ENCODE data around the gene COX7A1. TPM values are rescaled to one million over a fixed set of nuclear protein-coding genes. Genes with fewer than 3 reads are reported as not detected.
A peak's percentile ranks its signal among the peaks of the same experiment; 100 is the strongest.

COX7A1 gene
- total and polyA plus RNA-seq, 10 of the 15 experiments (the other 5 are each of a cell fraction or from before 2014, with no cell fraction given), result not detected

DNA sequence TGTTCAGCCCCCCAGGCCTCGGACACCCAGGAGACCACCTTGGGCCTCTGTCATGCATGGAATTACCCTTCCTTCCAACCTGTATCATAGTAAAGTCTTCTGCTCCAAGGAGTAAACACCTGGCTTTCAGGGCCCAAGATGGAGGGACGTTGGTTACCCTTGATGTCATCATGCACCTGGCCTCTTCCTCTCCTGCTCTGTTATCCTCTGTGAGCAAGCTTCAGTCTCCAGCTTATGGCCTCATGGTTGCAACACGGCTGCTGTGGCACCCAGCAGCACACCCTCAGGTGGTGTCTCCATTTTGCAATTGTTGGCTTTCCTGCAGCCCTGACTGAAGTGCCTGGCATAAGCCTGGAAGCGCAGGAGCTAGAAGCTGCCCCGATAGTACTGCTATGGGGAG lies 45.3 kb downstream of the COX7A1 start:
- DNase-seq (ENCODE audit: low read depth, low spot score) (no peak), FAIRE-seq (no peak), ATAC-seq (no peak)
- no peak for TF ChIP-seq CREB1 (IDR thresholded peaks at IDR 0.05; ENCODE audit: low read depth)
- TF ChIP-seq ZNF622 (IDR thresholded peaks at IDR 0.05), result no peak
- no peak for TF ChIP-seq BMI1 (IDR thresholded peaks at IDR 0.05; ENCODE audit: borderline replicate concordance)
- ChIA-PET POLR2A (no interaction called here), CTCF (no interaction called here), RAD21 (ENCODE audit: unreplicated experiment) (no interaction called here), SMC1A (ENCODE audit: uncharacterized antibody, unreplicated experiment) (no interaction called here)
- Histone ChIP-seq H3K4me1 (ENCODE audit: control insufficient read depth, insufficient read depth, low read length) (no peaks in the 10 kb centered on the region), H3K4me2 (ENCODE audit: control insufficient read depth, insufficient read depth) (no peak overlapping the region), H3K36me3 (ENCODE audit: control insufficient read depth in 2 of 2, insufficient read depth in 2 of 2, low read length in 1 of 2) (peaks cover 4 to 18% of the 10 kb centered on the region in 2 experiments; a peak in 3 of 4 replicates), H4K20me1 (ENCODE audit: control insufficient read depth, insufficient read depth) (no peaks in the 10 kb centered on the region), H3K79me2 (ENCODE audit: control insufficient read depth, insufficient read depth, low read length) (no peaks in the 10 kb centered on the region), H3K27me3 (replicated peaks in 1 of 2; ENCODE audit: control insufficient read depth in 2 of 2, insufficient read depth in 2 of 2, low read length in 1 of 2) (no peaks in the 10 kb centered on the region), H3K9me3 (replicated peaks; ENCODE audit: control insufficient read depth, insufficient read depth, low read length) (no peaks in the 10 kb centered on the region), H3K9ac (ENCODE audit: control insufficient read depth, insufficient read depth, low read length) (no peak overlapping the region), H3K4me3 (no peak overlapping the region), H2AFZ (ENCODE audit: control insufficient read depth, low read depth, low read length) (no peak overlapping the region), H3K27ac (ENCODE audit: control insufficient read depth, insufficient read depth) (no peak overlapping the region)
- WGBS (ENCODE audit: insufficient coverage, insufficient replicate concordance, low lambda C conversion rate, missing lambda C conversion rate), result 89% methylated on average over 5 of the region's 5 CpGs
- intact Hi-C loops (cut with micrococcal nuclease; ENCODE audit: unreplicated experiment), result no loop called here
- in situ Hi-C loops (cut with MboI), result no loop called here
- no TSS peak for BruUV-seq (replicated peaks)

DNA sequence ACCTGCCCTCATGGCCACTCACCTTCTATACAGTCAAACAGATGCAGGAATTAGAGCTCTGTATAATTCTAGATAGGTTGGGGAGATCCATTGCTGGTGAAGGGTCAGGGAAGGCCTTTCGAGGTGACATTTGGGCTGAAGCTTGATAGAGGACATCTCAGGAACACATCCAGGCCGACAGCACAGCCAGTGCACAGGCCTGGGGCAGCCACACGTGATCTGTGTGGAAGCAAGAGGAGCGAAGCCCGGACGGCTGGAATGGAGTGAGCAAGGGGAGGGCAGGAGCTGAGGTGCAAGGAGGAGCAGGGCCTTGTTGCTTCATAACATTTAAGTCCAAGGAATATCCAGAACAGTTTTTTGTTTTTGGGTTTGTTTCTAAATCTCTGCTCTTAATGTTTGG lies 45.8 kb downstream of the COX7A1 start:
- DNase-seq (ENCODE audit: low read depth, low spot score) (no peak), FAIRE-seq (no peak), ATAC-seq (no peak)
- SMC1A ChIA-PET (ENCODE audit: uncharacterized antibody, unreplicated experiment), result interaction anchor here (0.6 kb wide), 1 partner anchor 361 kb away, joined by 3 read pairs; no protein-coding TSS in a partner anchor
- Histone ChIP-seq H3K4me1 (ENCODE audit: control insufficient read depth, insufficient read depth, low read length) (no peaks in the 10 kb centered on the region), H2AFZ (ENCODE audit: control insufficient read depth, low read depth, low read length) (no peak overlapping the region), H3K4me3 (no peak overlapping the region), H3K4me2 (ENCODE audit: control insufficient read depth, insufficient read depth) (no peak overlapping the region), H3K27me3 (replicated peaks in 1 of 2; ENCODE audit: control insufficient read depth in 2 of 2, insufficient read depth in 2 of 2, low read length in 1 of 2) (no peaks in the 10 kb centered on the region), H3K9ac (ENCODE audit: control insufficient read depth, insufficient read depth, low read length) (no peak overlapping the region), H3K27ac (ENCODE audit: control insufficient read depth, insufficient read depth) (no peak overlapping the region), H3K9me3 (replicated peaks; ENCODE audit: control insufficient read depth, insufficient read depth, low read length) (no peaks in the 10 kb centered on the region), H3K79me2 (ENCODE audit: control insufficient read depth, insufficient read depth, low read length) (no peaks in the 10 kb centered on the region), H4K20me1 (ENCODE audit: control insufficient read depth, insufficient read depth) (no peaks in the 10 kb centered on the region), H3K36me3 (ENCODE audit: control insufficient read depth in 2 of 2, insufficient read depth in 2 of 2, low read length in 1 of 2) (peaks cover 4 to 23% of the 10 kb centered on the region in 2 experiments; a peak in 3 of 4 replicates)
- 89% methylated on average over 6 of the region's 6 CpGs for WGBS (ENCODE audit: insufficient coverage, insufficient replicate concordance, low lambda C conversion rate, missing lambda C conversion rate)
- TF ChIP-seq, protein P1, sequence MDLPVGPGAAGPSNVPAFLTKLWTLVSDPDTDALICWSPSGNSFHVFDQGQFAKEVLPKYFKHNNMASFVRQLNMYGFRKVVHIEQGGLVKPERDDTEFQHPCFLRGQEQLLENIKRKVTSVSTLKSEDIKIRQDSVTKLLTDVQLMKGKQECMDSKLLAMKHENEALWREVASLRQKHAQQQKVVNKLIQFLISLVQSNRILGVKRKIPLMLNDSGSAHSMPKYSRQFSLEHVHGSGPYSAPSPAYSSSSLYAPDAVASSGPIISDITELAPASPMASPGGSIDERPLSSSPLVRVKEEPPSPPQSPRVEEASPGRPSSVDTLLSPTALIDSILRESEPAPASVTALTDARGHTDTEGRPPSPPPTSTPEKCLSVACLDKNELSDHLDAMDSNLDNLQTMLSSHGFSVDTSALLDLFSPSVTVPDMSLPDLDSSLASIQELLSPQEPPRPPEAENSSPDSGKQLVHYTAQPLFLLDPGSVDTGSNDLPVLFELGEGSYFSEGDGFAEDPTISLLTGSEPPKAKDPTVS (IDR thresholded peaks at IDR 0.05; ENCODE audit: low read depth, low read length), result no peak
- TF ChIP-seq, protein P2, sequence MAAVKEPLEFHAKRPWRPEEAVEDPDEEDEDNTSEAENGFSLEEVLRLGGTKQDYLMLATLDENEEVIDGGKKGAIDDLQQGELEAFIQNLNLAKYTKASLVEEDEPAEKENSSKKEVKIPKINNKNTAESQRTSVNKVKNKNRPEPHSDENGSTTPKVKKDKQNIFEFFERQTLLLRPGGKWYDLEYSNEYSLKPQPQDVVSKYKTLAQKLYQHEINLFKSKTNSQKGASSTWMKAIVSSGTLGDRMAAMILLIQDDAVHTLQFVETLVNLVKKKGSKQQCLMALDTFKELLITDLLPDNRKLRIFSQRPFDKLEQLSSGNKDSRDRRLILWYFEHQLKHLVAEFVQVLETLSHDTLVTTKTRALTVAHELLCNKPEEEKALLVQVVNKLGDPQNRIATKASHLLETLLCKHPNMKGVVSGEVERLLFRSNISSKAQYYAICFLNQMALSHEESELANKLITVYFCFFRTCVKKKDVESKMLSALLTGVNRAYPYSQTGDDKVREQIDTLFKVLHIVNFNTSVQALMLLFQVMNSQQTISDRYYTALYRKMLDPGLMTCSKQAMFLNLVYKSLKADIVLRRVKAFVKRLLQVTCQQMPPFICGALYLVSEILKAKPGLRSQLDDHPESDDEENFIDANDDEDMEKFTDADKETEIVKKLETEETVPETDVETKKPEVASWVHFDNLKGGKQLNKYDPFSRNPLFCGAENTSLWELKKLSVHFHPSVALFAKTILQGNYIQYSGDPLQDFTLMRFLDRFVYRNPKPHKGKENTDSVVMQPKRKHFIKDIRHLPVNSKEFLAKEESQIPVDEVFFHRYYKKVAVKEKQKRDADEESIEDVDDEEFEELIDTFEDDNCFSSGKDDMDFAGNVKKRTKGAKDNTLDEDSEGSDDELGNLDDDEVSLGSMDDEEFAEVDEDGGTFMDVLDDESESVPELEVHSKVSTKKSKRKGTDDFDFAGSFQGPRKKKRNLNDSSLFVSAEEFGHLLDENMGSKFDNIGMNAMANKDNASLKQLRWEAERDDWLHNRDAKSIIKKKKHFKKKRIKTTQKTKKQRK (IDR thresholded peaks at IDR 0.05; ENCODE audit: low read depth, low read length), result no peak
- TF ChIP-seq, protein P3, sequence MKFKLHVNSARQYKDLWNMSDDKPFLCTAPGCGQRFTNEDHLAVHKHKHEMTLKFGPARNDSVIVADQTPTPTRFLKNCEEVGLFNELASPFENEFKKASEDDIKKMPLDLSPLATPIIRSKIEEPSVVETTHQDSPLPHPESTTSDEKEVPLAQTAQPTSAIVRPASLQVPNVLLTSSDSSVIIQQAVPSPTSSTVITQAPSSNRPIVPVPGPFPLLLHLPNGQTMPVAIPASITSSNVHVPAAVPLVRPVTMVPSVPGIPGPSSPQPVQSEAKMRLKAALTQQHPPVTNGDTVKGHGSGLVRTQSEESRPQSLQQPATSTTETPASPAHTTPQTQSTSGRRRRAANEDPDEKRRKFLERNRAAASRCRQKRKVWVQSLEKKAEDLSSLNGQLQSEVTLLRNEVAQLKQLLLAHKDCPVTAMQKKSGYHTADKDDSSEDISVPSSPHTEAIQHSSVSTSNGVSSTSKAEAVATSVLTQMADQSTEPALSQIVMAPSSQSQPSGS (IDR thresholded peaks at IDR 0.05; ENCODE audit: low read length), result no peak
- TF ChIP-seq TCF12 (IDR thresholded peaks at IDR 0.05; ENCODE audit: low read depth, low read length), result no peak
- TF ChIP-seq CBX5 (IDR thresholded peaks at IDR 0.05; ENCODE audit: low read depth), result no peak
- peak; percentile 23; the same call in 1 of the 2 replicates for TF ChIP-seq POLR2A (IDR thresholded peaks at IDR 0.05; ENCODE audit: low read depth, low read length)
- TF ChIP-seq, protein P4, sequence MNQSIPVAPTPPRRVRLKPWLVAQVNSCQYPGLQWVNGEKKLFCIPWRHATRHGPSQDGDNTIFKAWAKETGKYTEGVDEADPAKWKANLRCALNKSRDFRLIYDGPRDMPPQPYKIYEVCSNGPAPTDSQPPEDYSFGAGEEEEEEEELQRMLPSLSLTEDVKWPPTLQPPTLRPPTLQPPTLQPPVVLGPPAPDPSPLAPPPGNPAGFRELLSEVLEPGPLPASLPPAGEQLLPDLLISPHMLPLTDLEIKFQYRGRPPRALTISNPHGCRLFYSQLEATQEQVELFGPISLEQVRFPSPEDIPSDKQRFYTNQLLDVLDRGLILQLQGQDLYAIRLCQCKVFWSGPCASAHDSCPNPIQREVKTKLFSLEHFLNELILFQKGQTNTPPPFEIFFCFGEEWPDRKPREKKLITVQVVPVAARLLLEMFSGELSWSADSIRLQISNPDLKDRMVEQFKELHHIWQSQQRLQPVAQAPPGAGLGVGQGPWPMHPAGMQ (IDR thresholded peaks at IDR 0.05; ENCODE audit: borderline replicate concordance), result no peak
- TF ChIP-seq CHD2 (IDR thresholded peaks at IDR 0.05; ENCODE audit: borderline replicate concordance, low read depth, low read length), result no peak
- in situ Hi-C loops (cut with MboI) (no loop called here), intact Hi-C loops (cut with micrococcal nuclease; ENCODE audit: unreplicated experiment) (no loop called here)
- CTCF ChIA-PET, result no interaction called here
- POLR2A ChIA-PET, result no interaction called here
- RAD21 ChIA-PET (ENCODE audit: unreplicated experiment), result no interaction called here
- no TSS peak for BruUV-seq (replicated peaks)

All from GM12878 (cell line).